Ectodermal cell (in vitro differentiated cells): ENCODE data around the gene ITPRIP.

Source experiments
- H3K27ac ChIP-seq: 2 replicates; pipeline ENCODE4 v1.7.0; 2013; ENCODE audit warnings: mild to moderate bottlenecking, low read depth, low read length; ENCODE audit not compliant: insufficient read depth, poor library complexity, severe bottlenecking
- H3K27me3 ChIP-seq: 2 replicates; pipeline ENCODE4 v1.7.0; 2013; ENCODE audit warnings: mild to moderate bottlenecking, low read length; ENCODE audit not compliant: insufficient read depth, control insufficient read depth, poor library complexity, severe bottlenecking
- H3K36me3 ChIP-seq: one replicate; pipeline ENCODE4 v1.7.0; 2013; ENCODE audit warnings: low read length; ENCODE audit not compliant: control insufficient read depth, insufficient read depth
- H3K4me1 ChIP-seq: one replicate; pipeline ENCODE4 v1.7.0; 2013; ENCODE audit warnings: low read length; ENCODE audit not compliant: control insufficient read depth, insufficient read depth
- H3K4me3 ChIP-seq: 2 replicates; pipeline ENCODE4 v1.7.0; 2013; ENCODE audit warnings: low read depth, low read length, control low read depth; ENCODE audit not compliant: insufficient read depth
- H3K9me3 ChIP-seq: 2 replicates; pipeline ENCODE4 v1.7.0; 2013; ENCODE audit warnings: mild to moderate bottlenecking, low read length, moderate library complexity; ENCODE audit not compliant: control insufficient read depth
- WGBS, 2 experiments: methylation state at CpG; one replicate each; pipeline ENCODE4 v1.1.7; 2013; ENCODE audit warnings: missing lambda C conversion rate in 2 of 2; 5-methylcytosine and 5-hydroxymethylcytosine counted together

The ITPRIP gene

DNA sequence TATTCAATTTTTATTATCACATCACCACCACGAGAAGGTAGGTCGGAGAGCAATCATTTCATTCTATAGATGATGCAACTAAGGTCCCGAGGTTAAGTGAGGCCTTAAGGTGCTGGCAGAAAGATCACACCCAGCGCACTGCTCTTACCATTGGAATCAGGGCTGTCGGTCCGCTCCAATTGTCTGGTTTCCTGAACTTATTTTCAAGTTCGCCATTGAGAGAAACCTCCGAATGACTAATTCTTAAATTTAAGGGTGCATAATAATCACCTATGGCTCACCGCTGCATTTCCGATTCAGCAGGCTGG lies 69.9 kb downstream of the ITPRIP start:
- Histone ChIP-seq H3K27me3 (no peaks in the 10 kb centered on the region), H3K27ac (no peak overlapping the region), H3K36me3 (no peaks in the 10 kb centered on the region), H3K4me1 (peaks cover 7% of the 10 kb centered on the region), H3K4me3 (peak overlapping the region; percentile 60), H3K9me3 (no peaks in the 10 kb centered on the region)
- 24 to 32% methylated on average over 10 of the region's 10 CpGs for WGBS, 2 experiments

- 94 to 95% methylated on average over 14 of the region's 14 CpGs for WGBS, 2 experiments
- Histone ChIP-seq H3K27ac (no peak overlapping the region), H3K4me1 (peaks cover 7% of the 10 kb centered on the region), H3K27me3 (no peaks in the 10 kb centered on the region), H3K9me3 (no peaks in the 10 kb centered on the region), H3K36me3 (no peaks in the 10 kb centered on the region), H3K4me3 (peak overlapping the region; percentile 60)
Observed at GRCh38 chr10:104267721-104268404, 70.4 kb downstream of the ITPRIP start.

DNA sequence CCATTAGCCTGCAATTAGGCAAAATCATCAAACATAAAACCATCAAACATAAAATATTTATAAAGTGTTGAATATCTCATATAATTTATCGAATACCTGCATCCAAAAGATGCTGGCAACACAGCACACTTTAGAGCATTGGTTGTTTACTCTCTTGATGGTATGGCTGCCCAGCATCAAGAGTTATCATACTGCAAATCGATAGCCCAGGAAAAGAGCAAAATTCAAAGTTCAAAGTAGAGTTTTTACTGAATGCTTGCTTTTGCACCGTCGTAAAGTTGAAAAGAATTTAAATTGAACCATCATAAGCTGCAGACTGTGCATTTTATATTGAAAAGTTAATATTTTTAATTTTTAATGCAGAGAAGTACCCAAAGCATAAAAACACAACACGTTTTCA lies 73.5 kb downstream of the ITPRIP start:
- Histone ChIP-seq H3K36me3 (no peaks in the 10 kb centered on the region), H3K4me1 (peaks cover 7% of the 10 kb centered on the region), H3K9me3 (no peaks in the 10 kb centered on the region), H3K4me3 (no peak overlapping the region), H3K27me3 (no peaks in the 10 kb centered on the region), H3K27ac (no peak overlapping the region)
- WGBS, 2 experiments = 91 to 95% methylated on average over 5 of the region's 5 CpGs

DNA sequence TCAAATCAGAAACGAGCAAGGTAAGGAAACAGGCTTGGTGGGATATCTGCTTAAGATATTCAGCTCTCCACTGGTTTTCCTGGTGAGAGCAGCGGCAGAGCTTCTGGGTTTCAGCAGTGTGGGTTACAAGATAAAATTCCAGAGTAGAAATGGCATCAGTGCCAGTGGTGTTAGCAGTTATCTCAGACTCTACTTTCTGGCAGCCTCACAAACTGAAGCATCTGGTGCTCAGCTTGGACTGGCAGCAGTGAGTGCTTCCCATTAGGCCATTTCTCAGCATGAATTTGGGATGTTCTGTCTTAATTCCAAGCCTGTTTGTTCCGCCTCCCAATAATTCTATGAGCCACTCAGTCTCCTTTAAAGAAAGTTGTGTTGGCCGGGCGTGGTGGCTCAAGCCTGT lies 76.2 kb downstream of the ITPRIP start:
- Histone ChIP-seq H3K27ac (no peak overlapping the region), H3K4me3 (no peak overlapping the region), H3K9me3 (no peaks in the 10 kb centered on the region), H3K36me3 (no peaks in the 10 kb centered on the region), H3K27me3 (no peaks in the 10 kb centered on the region), H3K4me1 (no peaks in the 10 kb centered on the region)
- WGBS, 2 experiments = 88 to 92% methylated on average over 5 of the region's 5 CpGs

DNA sequence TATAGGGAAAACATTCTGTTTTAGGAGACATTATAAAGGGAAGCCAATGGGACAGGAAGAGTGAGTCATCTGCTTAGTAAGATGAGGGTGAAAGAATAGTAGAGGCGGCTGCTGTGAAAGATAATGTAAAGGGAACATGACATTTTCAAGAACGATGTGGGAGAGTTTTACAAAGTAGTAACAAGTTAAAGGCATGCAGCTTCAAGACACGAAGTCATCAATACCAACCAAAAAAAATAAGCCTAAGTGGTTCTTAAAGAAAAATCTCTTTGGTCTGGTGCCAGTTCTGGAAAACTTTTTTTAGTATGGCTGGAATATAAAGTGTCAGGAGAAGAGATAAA lies 77.5 kb downstream of the ITPRIP start:
- WGBS, 2 experiments = 76 to 82% methylated on average over 2 to 3 of the region's 3 CpGs
- H3K27ac ChIP-seq = no peak overlapping the region
- H3K4me1 ChIP-seq = no peaks in the 10 kb centered on the region
- H3K36me3 ChIP-seq = no peaks in the 10 kb centered on the region
- H3K4me3 ChIP-seq = no peak overlapping the region
- H3K27me3 ChIP-seq = peaks cover 3% of the 10 kb centered on the region
- H3K9me3 ChIP-seq = no peaks in the 10 kb centered on the region

- Histone ChIP-seq H3K27me3 (peaks cover 8% of the 10 kb centered on the region), H3K4me1 (peaks cover 4% of the 10 kb centered on the region), H3K4me3 (no peak overlapping the region), H3K27ac (no peak overlapping the region), H3K9me3 (no peaks in the 10 kb centered on the region), H3K36me3 (no peaks in the 10 kb centered on the region)
- WGBS, 2 experiments = 87 to 88% methylated on average over 5 to 6 of the region's 6 CpGs
Observed at GRCh38 chr10:104259999-104260774, 78.1 kb downstream of the ITPRIP start.
